Vagina (tissue), 2 donors: ENCODE measurements around the gene ATG4B.

ENCODE experiments used
- POLR2A ChIP-seq, 2 donors: fragments of 450-650 bp; IDR thresholded peaks; one replicate each; pipeline ENCODE4 v1.6.1; 2017; ENCODE audit warnings: antibody characterized with exemption in 2 of 2, mild to moderate bottlenecking in 2 of 2, moderate library complexity in 2 of 2
- POLR2AphosphoS5 ChIP-seq, 2 donors: sonication (generic); formaldehyde crosslinking; IDR thresholded peaks; one replicate each; pipeline ENCODE4 v1.9.0; 2017; ENCODE audit warnings: antibody characterized with exemption in 2 of 2, mild to moderate bottlenecking in 2 of 2, low read depth in 1 of 2; ENCODE audit not compliant: insufficient read depth in 1 of 2

DNA sequence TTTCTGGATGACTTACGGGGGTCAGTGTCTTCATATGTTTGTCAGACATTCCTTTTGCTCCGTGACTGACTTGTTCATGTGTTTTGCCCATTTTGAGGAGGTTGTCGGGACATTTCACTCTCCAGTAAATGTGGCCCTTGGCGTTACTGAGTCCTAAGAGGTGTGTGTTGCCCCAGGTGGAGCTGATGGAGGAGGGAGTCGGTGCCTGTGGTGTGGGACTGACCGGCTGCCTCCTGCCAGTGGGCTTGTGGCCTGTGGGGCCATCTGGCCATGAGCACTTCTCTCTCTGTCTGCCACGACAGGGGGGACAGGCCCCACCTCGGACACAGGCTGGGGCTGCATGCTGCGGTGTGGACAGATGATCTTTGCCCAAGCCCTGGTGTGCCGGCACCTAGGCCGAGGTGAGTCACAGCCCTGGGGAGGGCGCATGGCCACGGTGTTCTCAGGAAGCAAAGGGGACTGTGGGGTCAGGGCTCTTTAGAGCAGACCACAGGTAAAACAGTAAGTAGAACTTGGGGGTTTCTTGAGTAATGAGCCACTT lies 15.8 kb downstream of the ATG4B start:
- no peak for TF ChIP-seq POLR2AphosphoS5 (IDR thresholded peaks at IDR 0.05; ENCODE audit: insufficient read depth in 1 of 2, low read depth in 1 of 2)
- no peak for TF ChIP-seq POLR2A (IDR thresholded peaks at IDR 0.05)
